Choroid plexus epithelial cell (primary cell): ENCODE data around the gene TMEM40.
"Not testable (repeated sequence)": the region's sequence is repeated elsewhere in the genome, so short reads cannot be mapped to it uniquely, and the experiment has no call there.

ENCODE experiments used
- DNase-seq: peaks from one replicate; pipeline ENCODE4 v3.0.0-alpha.2; 2010; ENCODE audit warnings: low read depth
- H3K4me3 ChIP-seq: 2 replicates; pipeline ENCODE4 v1.5.1; 2011; ENCODE audit warnings: low read depth, mild to moderate bottlenecking, control low read depth, low read length, moderate library complexity
- TF ChIP-seq, protein P1 (sequence below): conservative IDR thresholded peaks from 2 replicates; pipeline ENCODE4 v1.5.1; 2011; ENCODE audit warnings: low read depth, mild to moderate bottlenecking, control low read depth, inconsistent platforms, low read length, moderate library complexity

TMEM40 gene

DNA sequence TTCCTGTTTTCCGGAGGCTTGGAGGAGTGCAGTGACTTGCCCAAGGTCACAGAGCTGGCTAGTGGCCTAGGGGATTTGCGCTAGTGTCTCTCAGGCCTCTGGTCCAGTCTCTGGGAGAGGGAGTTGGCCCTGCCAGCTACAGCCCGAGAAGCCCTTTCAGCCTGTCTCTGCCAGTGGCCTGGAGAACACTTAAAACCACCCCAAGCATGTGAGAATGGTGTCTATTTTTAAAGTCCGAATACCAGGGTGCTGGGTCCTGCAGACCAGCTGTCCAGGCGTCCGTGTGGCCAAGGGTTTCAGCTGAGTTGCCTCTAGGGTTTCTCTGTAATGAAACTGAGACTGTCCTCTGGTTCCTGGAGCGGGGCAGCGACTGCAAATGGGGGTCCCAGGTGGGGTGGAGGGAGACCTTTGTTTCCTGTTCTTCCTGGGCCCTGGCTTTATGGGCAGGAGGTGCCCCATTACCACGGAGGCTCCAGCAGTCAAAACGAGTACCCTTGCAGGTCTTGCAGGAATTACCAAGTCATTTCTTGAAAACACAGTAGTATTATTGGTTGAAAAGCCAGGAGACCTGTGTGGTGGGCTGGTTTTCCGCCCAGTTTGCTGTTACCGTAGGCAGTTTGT is 39.6 kb upstream of the TMEM40 start:
- TF ChIP-seq, protein P1, sequence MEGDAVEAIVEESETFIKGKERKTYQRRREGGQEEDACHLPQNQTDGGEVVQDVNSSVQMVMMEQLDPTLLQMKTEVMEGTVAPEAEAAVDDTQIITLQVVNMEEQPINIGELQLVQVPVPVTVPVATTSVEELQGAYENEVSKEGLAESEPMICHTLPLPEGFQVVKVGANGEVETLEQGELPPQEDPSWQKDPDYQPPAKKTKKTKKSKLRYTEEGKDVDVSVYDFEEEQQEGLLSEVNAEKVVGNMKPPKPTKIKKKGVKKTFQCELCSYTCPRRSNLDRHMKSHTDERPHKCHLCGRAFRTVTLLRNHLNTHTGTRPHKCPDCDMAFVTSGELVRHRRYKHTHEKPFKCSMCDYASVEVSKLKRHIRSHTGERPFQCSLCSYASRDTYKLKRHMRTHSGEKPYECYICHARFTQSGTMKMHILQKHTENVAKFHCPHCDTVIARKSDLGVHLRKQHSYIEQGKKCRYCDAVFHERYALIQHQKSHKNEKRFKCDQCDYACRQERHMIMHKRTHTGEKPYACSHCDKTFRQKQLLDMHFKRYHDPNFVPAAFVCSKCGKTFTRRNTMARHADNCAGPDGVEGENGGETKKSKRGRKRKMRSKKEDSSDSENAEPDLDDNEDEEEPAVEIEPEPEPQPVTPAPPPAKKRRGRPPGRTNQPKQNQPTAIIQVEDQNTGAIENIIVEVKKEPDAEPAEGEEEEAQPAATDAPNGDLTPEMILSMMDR: no peak
- H3K4me3 ChIP-seq: no peak overlapping the region

DNA sequence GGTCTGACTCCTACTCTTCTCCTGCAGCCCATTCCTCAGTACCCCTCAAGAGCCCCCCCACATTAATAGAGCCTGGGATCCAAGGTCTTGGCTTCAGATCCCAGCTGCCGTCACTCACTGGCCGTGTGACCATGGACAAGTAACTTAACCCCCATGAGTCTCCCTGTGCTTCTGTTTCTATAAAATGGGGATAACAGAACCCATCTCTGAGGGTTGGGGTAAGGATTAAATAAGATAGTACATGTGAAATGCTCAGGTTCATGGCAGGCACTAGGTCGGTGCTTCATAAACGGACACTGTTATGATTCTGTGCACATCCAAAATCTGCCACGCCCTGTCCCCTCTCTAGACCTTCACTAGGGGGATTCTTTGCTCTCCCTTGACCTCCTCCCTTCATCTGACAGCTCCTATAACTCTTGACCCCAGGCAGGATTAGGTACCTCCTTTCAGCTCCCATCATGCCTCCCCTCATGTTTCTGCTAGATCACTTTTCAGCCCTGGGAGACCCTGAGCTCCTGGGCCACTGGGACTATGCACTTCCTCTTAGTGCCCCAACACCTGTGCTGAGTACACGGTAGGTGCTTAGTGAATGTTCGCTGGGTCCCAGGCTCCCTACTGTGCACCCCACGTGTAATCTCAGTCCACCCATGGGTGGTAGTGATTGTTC is 39.0 kb upstream of the TMEM40 start:
- TF ChIP-seq, protein P1: no peak
- H3K4me3 ChIP-seq: no peak overlapping the region
- DNase-seq: no peak

More for the DNA sequence above, 39.6 kb upstream of the TMEM40 start:
- no peak for DNase-seq

DNA sequence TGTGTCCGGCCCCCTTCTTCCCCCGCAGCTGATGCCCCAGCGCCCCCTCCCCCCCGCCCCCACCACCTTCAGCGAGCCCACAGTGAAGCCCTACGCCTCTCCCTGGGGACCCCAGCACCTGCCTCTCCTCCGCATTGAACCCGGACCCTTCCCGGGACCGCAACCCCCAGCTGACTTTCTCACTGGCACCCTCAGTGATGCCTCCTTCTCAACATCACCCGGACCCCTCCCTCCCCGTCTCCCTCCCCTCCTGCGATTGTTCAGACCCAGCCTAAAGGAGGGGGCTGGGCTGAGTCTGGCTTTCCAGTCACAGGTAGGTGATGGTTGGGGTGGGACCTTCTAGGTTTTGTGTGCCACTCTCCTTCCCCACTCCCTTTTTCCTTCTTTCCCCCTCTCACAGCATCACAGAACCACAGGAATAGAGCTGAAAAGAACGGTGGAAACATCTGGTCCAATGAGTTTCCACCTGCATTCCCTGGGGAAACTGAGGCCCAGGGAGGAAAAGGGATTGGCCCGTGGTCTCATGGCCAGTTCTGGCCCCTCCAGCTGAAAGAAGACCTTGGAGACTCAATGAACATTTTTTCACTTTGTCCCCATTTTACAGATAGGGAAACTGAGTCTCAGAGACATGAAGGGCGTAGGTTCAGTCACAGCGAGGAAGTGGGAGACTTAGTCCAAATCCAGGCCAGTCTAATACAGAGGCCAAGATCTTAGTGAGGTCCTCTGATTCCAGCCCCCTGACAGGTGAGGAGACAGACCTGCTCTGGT is 38.2 kb upstream of the TMEM40 start:
- no peak for DNase-seq
- H3K4me3 ChIP-seq: peak overlapping the region; percentile 67
- TF ChIP-seq, protein P1: no peak

DNA sequence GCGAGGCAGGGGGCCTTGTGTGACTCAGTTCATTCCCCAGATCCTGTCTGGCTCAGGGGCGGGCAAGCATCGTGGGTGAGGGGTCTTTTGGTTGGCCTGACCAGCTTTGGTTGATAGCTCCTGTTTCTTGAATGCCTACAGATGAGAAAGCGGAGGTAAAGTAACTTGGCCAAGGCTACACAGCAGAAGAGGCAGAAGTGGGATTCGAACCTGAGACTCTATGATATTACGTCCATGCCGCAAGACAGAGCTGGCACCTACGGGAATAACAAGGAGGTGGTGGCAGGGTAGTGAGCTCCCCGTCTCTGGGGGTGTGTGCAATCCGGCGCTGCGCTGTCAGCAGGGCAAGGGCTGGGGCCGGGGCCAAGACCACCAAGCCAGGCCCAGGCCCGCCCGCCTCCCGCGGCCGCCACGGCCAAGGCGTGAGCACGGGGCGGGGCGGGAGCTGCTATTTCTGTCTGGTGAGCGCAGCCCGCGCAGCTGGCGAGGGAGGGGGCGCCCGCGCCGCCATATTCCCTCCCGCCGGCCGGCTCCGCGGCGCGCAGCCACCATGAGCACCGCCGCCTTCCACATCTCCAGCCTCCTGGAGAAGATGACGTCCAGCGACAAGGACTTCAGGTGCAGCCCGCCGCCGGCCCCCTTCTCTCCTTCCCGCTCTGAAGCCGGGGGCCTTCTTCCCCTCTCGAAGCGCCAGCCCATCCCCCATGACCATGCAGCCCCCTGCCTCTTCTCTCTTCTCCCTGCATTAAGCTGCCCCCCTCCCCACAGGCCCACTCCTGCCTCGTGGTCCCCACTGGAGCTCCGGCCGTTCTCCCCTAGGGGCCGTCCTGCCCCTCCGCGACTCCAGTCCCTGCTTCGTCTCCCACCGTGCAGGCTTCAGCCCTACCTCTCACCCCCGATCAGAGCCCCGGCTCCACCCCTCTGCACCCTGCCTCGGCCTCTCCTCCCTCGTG is 37.4 kb upstream of the TMEM40 start, which contains the start of gene CAND2:
Gene CAND2 (plus strand): TSS at position 510 of the 953 bp plus-strand sequence. CDS start 41 bp downstream, at position 551.
- TF ChIP-seq, protein P1: no peak
- H3K4me3 ChIP-seq: peak within 1 kb of the TSS; percentile 67
- DNase-seq: peak; percentile 37

DNA sequence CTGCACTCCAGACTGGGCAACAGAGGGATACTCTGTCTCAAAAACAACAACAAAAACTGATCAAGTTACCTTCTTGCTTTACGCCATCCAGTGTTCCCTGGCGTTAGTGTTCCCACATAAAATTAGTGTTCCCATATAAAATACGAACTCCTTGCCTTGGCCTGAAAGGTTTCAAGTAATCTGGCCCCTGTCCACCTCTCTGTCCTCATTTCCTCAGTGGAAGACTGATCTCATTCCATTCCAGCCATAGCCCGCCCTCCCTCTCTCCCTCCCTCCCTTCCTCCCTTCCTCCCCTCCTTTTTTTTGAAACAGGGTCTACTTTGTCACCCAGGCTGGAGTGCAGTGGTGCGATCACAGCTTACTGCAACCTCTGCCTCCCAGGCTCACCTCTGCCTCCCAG is 34.6 kb upstream of the TMEM40 start:
- no peak for DNase-seq
- TF ChIP-seq, protein P1: no peak
- no peak overlapping the region for H3K4me3 ChIP-seq

DNA sequence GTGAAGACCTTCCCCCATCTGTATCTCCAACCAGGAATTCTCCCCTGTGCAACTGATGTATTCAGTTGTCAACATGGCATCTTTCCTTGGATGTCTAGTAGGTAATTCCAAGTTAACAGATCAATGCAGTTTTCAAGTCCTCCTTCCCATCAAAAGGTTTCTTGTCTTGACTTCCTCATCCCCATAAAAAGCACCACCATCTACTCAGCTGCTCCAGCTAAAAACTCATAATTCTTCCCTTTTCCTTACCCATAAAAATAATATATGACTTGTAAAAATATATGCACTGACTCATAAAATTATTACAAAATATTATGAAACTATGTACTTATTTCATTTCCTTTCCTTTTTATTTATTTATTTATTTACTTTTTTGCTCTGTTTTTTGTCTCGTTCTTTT is 32.4 kb upstream of the TMEM40 start:
- TF ChIP-seq, protein P1: no peak
- no peak for DNase-seq
- no peak overlapping the region for H3K4me3 ChIP-seq

DNA sequence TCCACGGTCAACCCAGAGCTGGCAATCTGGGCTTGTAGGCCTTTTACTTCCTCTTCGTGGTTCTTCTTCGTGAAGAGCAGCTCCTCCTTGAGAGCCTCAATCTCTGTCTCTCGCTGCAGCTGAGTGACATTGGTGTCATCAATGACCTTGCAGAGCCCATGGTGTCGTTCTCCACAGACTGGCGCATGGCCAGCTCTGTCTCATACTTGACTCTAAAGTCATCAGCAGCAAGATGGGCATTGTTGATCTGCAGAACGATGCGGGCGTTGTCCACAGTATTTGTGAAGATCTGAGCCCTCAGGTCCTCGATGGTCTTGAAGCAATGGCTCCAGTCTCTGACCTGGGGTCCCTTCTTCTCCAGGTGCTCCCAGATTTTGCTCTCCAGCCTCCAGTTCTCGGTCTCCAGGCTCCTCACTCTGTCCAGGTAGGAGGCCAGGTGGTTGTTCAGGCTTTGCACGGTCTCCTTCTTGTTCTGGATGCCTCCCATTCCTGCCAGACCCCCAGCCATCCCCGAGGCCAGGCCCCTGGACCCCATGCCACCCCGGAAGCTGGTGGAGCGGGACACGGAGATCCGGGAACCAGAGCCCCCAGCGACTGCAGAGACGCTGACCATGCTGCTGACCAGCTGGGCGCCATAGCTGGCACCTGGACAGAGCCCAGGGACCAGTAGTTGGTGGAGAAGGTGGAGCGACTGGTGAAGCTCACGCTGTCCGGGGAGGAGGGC is 29.1 kb upstream of the TMEM40 start:
- H3K4me3 ChIP-seq, DNase-seq: not testable (repeated sequence)
